Loucy (cell line): Measurements from ENCODE around the gene CDC7.

ENCODE experiments used
- EZH2phosphoT487 ChIP-seq: fragments of 200-600 bp; IDR thresholded peaks from 2 replicates; pipeline ENCODE4 v1.6.1; 2018; ENCODE audit warnings: antibody characterized with exemption, mild to moderate bottlenecking, moderate library complexity, borderline replicate concordance
- TF ChIP-seq, protein P1 (sequence below): fragments of 200-600 bp; sonication (generic); conservative IDR thresholded peaks from 2 replicates; pipeline ENCODE4 v1.5.1; 2014; ENCODE audit warnings: mild to moderate bottlenecking, antibody characterized with exemption, low read length

- TF ChIP-seq, protein P1, sequence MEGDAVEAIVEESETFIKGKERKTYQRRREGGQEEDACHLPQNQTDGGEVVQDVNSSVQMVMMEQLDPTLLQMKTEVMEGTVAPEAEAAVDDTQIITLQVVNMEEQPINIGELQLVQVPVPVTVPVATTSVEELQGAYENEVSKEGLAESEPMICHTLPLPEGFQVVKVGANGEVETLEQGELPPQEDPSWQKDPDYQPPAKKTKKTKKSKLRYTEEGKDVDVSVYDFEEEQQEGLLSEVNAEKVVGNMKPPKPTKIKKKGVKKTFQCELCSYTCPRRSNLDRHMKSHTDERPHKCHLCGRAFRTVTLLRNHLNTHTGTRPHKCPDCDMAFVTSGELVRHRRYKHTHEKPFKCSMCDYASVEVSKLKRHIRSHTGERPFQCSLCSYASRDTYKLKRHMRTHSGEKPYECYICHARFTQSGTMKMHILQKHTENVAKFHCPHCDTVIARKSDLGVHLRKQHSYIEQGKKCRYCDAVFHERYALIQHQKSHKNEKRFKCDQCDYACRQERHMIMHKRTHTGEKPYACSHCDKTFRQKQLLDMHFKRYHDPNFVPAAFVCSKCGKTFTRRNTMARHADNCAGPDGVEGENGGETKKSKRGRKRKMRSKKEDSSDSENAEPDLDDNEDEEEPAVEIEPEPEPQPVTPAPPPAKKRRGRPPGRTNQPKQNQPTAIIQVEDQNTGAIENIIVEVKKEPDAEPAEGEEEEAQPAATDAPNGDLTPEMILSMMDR, result no peak
- no peak for TF ChIP-seq EZH2phosphoT487
These were observed 32.8 kb downstream of the CDC7 start for GRCh38 chr1:91533361-91534024.
